Muscle layer of colon (tissue), 2 donors: Measurements from ENCODE around the gene RAMP1.

Source experiments
- H3K27ac ChIP-seq: one replicate; pipeline ENCODE4 v1.7.0; 2013; ENCODE audit warnings: low read depth, mild to moderate bottlenecking, low read length, moderate library complexity
- H3K27me3 ChIP-seq, 2 donors: one replicate each; pipeline ENCODE4 v1.7.0; 2013; ENCODE audit warnings: low read length in 2 of 2, mild to moderate bottlenecking in 2 of 2; ENCODE audit not compliant: insufficient read depth in 2 of 2, control insufficient read depth in 1 of 2
- H3K36me3 ChIP-seq: one replicate; pipeline ENCODE4 v1.7.0; 2013; ENCODE audit warnings: mild to moderate bottlenecking, low read length; ENCODE audit not compliant: insufficient read depth
- H3K4me1 ChIP-seq: one replicate; pipeline ENCODE4 v1.7.0; 2013; ENCODE audit warnings: mild to moderate bottlenecking, low read length; ENCODE audit not compliant: insufficient read depth
- H3K4me3 ChIP-seq, 2 donors: one replicate each; pipeline ENCODE4 v1.7.0; 2013; ENCODE audit warnings: low read length in 2 of 2, low read depth in 1 of 2, mild to moderate bottlenecking in 1 of 2, moderate library complexity in 1 of 2
- H3K9ac ChIP-seq: one replicate; pipeline ENCODE4 v1.7.0; 2013; ENCODE audit warnings: low read length
- H3K9me3 ChIP-seq: one replicate; pipeline ENCODE4 v1.7.0; 2013; ENCODE audit warnings: mild to moderate bottlenecking, low read length
- donor health status: abdominal sarcoma.
- donor health status: Adenocarcinoma of cecum.

RAMP1 gene

GRCh38 chr2:237889811-237890210 lies 30.4 kb downstream of the RAMP1 start:
- Histone ChIP-seq H3K4me3 (no peak overlapping the region), H3K9ac (no peak overlapping the region), H3K9me3 (no peaks in the 10 kb centered on the region), H3K4me1 (peaks cover 62% of the 10 kb centered on the region), H3K27me3 (no peaks in the 10 kb centered on the region), H3K36me3 (peaks cover 3% of the 10 kb centered on the region), H3K27ac (peak overlapping the region; percentile 42)

GRCh38 chr2:237892478-237892877 lies 33.1 kb downstream of the RAMP1 start:
- Histone ChIP-seq H3K4me3 (no peak overlapping the region), H3K4me1 (peaks cover 65% of the 10 kb centered on the region), H3K9ac (no peak overlapping the region), H3K9me3 (no peaks in the 10 kb centered on the region), H3K36me3 (peaks cover 10% of the 10 kb centered on the region), H3K27ac (peak overlapping the region; percentile 80), H3K27me3 (no peaks in the 10 kb centered on the region)

- Histone ChIP-seq H3K27ac (peak overlapping the region; percentile 80), H3K9ac (no peak overlapping the region), H3K9me3 (no peaks in the 10 kb centered on the region), H3K36me3 (peaks cover 11% of the 10 kb centered on the region), H3K4me3 (peak overlapping the region in 1 of 2 donors; percentile 37), H3K4me1 (peaks cover 65% of the 10 kb centered on the region), H3K27me3 (no peaks in the 10 kb centered on the region)
Observed at GRCh38 chr2:237892984-237893595, 33.7 kb downstream of the RAMP1 start.

- H3K4me1 ChIP-seq: peaks cover 70% of the 10 kb centered on the region
- no peaks in the 10 kb centered on the region for H3K27me3 ChIP-seq
- H3K9ac ChIP-seq: peak overlapping the region; percentile 22
- peaks cover 11% of the 10 kb centered on the region for H3K36me3 ChIP-seq
- peak overlapping the region; percentile 95 for H3K27ac ChIP-seq
- H3K9me3 ChIP-seq: no peaks in the 10 kb centered on the region
- no peak overlapping the region for H3K4me3 ChIP-seq
Observed at GRCh38 chr2:237894396-237894979, 35.1 kb downstream of the RAMP1 start.

- H3K4me3 ChIP-seq: no peak overlapping the region
- peak overlapping the region; percentile 5 for H3K9ac ChIP-seq
- H3K36me3 ChIP-seq: peaks cover 11% of the 10 kb centered on the region
- H3K4me1 ChIP-seq: peaks cover 73% of the 10 kb centered on the region
- H3K27ac ChIP-seq: peak overlapping the region; percentile 95
- no peaks in the 10 kb centered on the region for H3K27me3 ChIP-seq
- H3K9me3 ChIP-seq: no peaks in the 10 kb centered on the region
Observed at GRCh38 chr2:237894986-237895543, 35.6 kb downstream of the RAMP1 start.

- Histone ChIP-seq H3K27me3 (no peaks in the 10 kb centered on the region), H3K4me1 (peaks cover 75% of the 10 kb centered on the region), H3K36me3 (peaks cover 13% of the 10 kb centered on the region), H3K27ac (peak overlapping the region; percentile 95), H3K4me3 (no peak overlapping the region), H3K9me3 (no peaks in the 10 kb centered on the region), H3K9ac (peak overlapping the region; percentile 31)
Observed at GRCh38 chr2:237895544-237896506, 36.4 kb downstream of the RAMP1 start.

- H3K27ac ChIP-seq: peak overlapping the region; percentile 95
- no peaks in the 10 kb centered on the region for H3K27me3 ChIP-seq
- peaks cover 82% of the 10 kb centered on the region for H3K4me1 ChIP-seq
- H3K9me3 ChIP-seq: no peaks in the 10 kb centered on the region
- H3K9ac ChIP-seq: peak overlapping the region; percentile 31
- peaks cover 19% of the 10 kb centered on the region for H3K36me3 ChIP-seq
- H3K4me3 ChIP-seq: no peak overlapping the region
Observed at GRCh38 chr2:237896507-237896892, 37.1 kb downstream of the RAMP1 start.

- Histone ChIP-seq H3K4me1 (peaks cover 82% of the 10 kb centered on the region), H3K27ac (peak overlapping the region; percentile 95)
Observed at GRCh38 chr2:237896956-237897355, 37.5 kb downstream of the RAMP1 start.

GRCh38 chr2:237898057-237898414 lies 38.6 kb downstream of the RAMP1 start:
- peaks cover 72% of the 10 kb centered on the region for H3K4me1 ChIP-seq
- H3K27me3 ChIP-seq: no peaks in the 10 kb centered on the region
- peaks cover 23% of the 10 kb centered on the region for H3K36me3 ChIP-seq
- no peaks in the 10 kb centered on the region for H3K9me3 ChIP-seq
- peak overlapping the region; percentile 93 for H3K27ac ChIP-seq
- no peak overlapping the region for H3K4me3 ChIP-seq
- H3K9ac ChIP-seq: no peak overlapping the region

More at GRCh38 chr2:237896956-237897355, 37.5 kb downstream of the RAMP1 start:
- Histone ChIP-seq H3K9ac (peak overlapping the region; percentile 31), H3K9me3 (no peaks in the 10 kb centered on the region), H3K36me3 (peaks cover 23% of the 10 kb centered on the region), H3K27me3 (no peaks in the 10 kb centered on the region), H3K4me3 (no peak overlapping the region)

- H3K27ac ChIP-seq: peak overlapping the region; percentile 14
- no peak overlapping the region for H3K4me3 ChIP-seq
- H3K27me3 ChIP-seq: no peaks in the 10 kb centered on the region
- peaks cover 61% of the 10 kb centered on the region for H3K4me1 ChIP-seq
- H3K9ac ChIP-seq: no peak overlapping the region
- peaks cover 19% of the 10 kb centered on the region for H3K36me3 ChIP-seq
- H3K9me3 ChIP-seq: no peaks in the 10 kb centered on the region
Observed at GRCh38 chr2:237900891-237901831, 41.7 kb downstream of the RAMP1 start.
